Measurements from ENCODE around the gene SP6.

DNA sequence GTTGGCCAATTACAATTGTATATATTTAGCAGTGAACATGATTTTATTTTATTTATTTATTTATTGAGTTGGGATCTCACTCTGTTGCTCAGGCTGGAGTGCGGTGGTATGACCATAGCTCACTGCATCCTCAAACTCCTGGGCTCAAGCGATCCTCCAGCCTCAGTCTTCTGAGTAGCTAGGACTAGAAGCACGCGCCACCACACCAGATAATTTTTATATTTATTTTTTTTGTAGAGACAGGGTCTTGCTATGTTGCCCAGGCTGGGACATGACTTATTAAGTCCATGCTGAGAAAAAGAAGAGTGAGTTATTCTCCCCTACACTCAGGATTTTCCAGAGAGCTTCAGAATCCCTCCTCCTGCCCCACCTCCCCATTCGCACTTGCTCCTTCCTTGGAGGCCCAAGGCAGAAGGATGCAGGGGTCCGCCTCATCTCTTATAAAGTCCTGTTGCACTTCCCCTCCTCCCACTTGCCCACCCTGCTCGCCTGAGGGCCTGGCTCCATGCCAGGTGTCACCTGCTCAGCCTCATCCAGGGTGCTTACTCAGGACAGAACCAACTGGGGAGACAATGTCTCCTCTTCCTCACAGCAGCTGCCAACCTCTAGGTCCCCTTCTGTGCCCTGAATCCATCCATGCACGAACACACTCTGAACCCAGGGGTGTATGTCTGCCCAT is 29.0 kb upstream of the SP6 start:
- TF ChIP-seq, protein P1, sequence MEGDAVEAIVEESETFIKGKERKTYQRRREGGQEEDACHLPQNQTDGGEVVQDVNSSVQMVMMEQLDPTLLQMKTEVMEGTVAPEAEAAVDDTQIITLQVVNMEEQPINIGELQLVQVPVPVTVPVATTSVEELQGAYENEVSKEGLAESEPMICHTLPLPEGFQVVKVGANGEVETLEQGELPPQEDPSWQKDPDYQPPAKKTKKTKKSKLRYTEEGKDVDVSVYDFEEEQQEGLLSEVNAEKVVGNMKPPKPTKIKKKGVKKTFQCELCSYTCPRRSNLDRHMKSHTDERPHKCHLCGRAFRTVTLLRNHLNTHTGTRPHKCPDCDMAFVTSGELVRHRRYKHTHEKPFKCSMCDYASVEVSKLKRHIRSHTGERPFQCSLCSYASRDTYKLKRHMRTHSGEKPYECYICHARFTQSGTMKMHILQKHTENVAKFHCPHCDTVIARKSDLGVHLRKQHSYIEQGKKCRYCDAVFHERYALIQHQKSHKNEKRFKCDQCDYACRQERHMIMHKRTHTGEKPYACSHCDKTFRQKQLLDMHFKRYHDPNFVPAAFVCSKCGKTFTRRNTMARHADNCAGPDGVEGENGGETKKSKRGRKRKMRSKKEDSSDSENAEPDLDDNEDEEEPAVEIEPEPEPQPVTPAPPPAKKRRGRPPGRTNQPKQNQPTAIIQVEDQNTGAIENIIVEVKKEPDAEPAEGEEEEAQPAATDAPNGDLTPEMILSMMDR (IDR thresholded peaks at IDR 0.05; ENCODE audit: insufficient read depth, low read length, poor library complexity, severe bottlenecking), result no peak
- no peak for TF ChIP-seq EZH2phosphoT487 (conservative IDR thresholded peaks at IDR 0.05; ENCODE audit: low read length)
